G401.6 (cell line): Measurements from ENCODE around the gene ATP7B.
"Not testable (repeated sequence)": the region's sequence is repeated elsewhere in the genome, so short reads cannot be mapped to it uniquely, and the experiment has no call there.

Experiments
- FAIRE-seq: peaks from 2 replicates; lab custom pipeline; 2012; peaks lifted over from hg19 to GRCh38; lab: Jason Lieb, UNC

Gene ATP7B

DNA sequence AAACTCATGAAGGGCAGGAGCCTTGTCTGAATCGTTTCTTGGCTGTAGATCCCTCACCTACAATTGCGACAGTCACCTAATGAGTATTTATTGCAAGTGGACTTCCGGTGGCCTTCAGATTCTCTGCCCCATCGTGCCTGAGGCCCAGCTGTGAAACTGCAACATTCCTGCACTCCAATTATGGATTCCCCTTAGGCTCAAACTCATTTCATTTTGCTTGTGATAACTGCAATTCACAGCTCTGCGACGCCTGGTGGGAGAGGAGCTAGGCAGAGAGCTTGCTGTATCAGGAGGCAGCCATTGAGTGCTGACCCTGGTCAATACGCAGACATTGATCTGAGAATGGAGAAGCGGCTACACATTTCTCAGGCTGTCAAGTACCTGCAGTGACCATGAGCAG, 90.5 kb downstream of the ATP7B start:
- FAIRE-seq, result no peak

DNA sequence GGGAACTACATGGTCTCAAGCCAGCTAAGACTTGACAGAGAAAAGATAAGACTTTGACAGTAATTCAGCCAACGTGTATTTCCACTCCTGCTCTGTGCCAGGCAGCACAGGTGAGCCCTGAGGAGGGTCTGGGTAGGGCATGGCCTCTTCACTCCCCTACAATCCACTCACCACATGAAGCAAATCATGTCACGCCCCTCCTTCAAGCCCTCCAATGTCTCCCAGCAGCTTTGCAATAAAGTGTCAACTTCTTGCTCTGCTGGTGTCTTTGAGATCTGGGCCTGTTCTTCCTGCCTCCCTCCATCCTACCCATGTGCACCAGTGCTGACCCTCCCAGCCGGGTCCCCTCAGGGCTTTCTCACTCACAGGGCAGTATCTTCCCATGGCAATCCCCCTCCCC, 91.0 kb downstream of the ATP7B start:
- no peak for FAIRE-seq

DNA sequence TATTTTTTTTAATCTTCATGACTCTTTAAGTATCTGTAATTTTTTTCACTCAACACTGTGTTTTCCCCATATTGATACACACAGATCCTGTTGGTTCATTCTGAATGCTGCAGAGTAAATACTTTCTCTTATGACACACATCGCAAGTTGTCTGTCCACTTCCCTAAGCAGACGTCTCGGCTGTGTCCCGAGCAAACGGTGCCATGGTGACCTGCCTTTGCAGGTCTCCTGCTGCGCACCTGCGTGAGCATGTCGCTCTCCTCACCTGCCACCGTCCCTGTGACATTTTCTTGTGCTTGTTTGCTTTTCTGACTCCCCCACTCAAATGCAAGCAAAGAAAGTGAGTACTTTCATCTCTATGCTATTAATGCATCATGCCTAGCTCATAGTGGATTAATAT, 91.7 kb downstream of the ATP7B start:
- FAIRE-seq, result no peak

DNA sequence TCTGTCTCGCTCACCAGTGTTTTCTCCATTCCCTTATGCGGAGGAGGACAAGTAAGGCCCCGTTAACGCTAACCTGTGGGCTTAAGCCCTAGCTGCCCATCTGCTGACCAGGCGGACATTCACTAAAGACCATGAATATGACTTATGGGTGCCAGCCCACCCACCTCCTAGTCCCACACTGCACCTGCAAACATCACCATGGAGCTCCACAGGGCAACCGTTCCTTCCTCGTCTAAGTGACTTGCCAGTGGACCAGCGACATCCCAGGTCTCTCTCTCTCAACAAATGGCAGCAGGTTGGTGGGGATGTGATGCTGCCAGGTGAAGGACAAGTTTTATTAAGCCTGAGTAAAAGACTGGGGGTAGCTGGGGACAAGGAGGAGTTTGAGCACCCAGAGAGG, 94.3 kb downstream of the ATP7B start:
- FAIRE-seq, result no peak

DNA sequence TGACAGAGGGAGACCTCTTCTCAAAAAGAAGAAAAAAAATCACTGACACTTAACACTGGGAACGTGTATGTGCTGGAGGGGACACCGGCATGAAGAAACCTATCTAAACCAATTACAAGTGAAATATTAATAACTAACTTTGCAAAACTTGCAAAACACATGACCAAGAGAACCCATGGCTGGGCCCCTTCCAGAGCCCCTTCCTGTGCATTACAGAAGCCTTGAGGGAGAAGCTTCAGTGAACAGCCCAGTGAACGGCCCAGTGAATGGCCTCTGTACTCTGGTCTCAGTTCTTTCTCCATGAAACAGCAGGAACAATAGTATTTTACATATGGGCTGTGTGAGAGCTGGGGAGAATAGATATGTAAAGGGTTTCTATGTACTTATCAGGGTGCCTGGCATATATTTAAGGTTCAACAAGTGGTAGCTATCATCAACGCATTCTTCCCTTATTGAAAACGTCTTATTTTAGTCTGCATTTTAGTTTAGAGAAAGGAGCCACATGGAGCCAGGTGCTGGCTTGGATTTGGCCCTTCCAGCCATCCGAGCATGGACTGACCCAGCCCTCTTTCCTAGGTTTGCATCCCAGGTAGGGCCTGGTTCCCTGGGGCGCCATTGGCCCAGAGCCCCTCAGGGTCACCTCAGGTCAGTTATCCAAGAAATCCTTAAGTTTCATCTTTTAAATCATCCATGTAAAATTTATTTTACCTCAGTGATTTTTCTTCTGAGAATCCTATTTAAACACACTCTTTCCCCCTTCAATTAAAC, 95.0 kb downstream of the ATP7B start:
- no peak for FAIRE-seq

DNA sequence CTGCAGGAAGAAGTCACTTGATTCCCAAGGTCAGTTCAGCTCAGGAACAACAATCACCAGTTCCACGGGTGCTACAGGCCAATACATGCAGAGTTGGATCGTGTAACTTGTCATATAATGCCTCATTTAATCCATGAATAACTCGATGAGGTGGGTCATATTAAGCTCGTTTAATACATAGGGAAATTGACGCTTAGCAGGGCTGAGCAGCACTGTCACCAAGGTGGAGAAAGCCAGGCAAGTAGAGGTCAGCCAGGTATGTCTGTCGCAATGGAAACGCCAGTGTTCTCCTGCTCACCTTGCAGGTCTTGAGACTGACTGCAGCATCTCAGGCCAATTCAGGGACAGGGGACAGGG, 97.1 kb downstream of the ATP7B start:
- no peak for FAIRE-seq

DNA sequence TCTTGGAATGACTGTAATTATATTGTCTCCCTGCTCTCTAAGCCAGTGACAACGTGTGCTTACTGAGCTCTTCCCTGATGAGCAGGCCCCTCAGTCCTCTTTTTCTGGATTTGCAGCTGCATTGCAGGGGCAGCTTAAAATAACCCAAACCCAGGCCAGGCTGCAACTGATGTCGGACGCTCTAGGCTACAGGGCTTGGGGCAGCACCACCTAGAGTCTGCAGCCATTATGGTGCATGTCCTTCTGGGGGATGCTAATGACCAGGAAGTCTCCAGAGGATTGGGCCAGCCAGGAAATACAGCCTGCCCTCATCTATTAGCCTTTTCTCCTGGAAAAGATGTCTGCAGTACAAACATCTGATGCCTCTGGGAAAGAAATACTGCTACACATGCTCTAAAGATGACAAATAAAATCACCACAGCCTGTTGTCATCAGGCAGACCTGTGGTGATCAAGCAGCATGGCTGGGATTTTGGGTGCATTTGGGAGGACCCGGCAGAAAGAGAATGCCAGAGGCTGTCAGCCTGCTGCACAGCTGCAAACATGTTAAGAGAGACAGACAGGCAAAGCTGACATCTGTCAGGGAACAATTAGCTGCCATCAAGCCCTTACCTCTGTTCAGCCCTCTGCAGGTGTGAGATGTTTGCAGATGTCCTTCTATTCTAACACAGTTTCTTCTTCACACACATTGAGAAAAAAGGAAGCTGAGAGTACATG, 97.7 kb downstream of the ATP7B start:
- no peak for FAIRE-seq

DNA sequence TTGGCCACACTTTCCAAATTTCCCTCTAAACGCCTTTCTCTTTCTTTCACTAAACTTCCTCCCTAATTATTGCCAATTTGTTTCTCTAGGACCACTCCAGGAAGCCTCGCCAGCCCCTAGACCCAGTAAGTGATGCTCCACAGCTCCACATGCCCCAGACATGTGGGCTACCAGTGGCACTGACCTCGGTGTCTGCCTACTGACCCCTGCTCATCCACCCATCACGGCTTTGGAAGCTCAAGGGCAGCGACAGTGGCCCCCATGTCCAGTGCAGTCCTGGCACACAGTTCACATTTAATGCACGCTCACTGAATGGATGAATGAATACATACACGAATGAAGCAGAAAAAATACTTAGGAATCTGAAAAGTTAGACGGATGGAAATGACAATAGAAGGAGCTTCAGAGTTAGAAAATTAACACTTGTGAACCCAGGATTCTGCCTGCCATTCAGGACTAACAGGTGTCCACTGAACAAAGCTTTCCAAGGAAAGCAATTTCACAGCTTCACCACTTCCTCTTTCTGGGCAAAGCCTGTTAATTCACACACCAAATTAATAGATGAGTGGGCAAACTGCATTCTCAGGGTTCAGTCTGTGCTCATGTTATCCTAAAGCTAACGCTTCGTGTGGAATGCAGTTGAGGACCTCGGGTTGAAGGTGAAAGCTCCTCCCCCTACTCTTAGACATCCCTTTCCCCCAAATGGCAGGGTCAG, 98.6 kb downstream of the ATP7B start:
- no peak for FAIRE-seq

DNA sequence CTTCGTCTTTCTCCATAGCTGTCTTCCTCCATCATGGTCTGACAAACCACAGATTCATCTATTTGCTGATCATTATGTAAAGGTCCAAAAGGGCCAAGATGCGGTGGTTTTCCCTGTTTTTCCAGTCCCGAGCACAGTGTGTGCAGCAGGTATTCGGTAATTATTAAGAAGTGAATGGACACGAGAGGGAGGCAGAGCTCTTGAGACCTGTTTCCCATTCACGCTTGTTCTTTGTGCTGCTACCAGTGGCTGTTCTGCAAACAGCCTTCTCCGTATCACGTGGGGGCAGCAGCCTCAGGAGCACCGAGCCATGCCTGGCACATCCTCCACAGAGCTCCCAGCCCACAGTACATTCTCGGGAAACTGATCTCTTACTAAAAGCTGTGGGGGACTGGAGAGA, 99.2 kb downstream of the ATP7B start:
- no peak for FAIRE-seq

DNA sequence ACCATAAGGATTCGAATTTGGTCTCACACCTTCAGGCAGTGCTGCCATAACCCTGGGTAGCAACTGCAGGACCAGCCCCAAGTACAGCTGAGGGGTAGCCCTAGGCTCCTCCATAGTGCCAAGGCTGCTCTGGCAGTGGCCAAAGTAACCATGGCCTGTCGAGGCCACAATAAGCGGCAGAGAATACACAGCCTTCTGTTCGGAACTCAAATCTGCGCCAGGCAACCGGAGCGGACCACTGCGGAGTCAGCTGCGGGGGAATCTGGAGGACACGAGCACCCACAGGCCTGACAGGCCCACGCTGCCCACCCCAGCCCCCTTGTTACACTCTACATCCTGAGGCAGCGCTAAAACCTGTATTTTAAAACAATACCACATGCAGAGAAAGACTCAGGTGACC, 100.7 kb downstream of the ATP7B start:
- no peak for FAIRE-seq

DNA sequence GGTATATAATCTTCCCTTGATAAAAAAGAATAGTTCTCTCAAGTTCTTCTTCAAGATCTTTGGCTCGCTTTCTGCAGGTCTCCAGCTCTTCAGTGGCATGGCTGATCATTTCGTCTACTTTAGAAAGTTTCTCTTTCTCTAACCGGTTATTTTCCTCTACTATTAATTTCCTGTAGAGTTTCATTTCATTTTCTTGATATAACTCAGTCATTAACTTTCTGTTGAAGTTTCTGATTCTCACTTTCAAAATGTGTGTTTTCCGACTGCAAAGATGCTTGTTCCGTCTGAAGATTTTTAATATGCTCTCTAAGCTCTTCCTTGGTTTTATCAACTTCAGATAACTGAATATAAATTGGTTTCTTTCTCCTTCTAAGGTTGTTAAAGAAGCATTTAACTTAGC, 102.0 kb downstream of the ATP7B start:
- not testable (repeated sequence) for FAIRE-seq

DNA sequence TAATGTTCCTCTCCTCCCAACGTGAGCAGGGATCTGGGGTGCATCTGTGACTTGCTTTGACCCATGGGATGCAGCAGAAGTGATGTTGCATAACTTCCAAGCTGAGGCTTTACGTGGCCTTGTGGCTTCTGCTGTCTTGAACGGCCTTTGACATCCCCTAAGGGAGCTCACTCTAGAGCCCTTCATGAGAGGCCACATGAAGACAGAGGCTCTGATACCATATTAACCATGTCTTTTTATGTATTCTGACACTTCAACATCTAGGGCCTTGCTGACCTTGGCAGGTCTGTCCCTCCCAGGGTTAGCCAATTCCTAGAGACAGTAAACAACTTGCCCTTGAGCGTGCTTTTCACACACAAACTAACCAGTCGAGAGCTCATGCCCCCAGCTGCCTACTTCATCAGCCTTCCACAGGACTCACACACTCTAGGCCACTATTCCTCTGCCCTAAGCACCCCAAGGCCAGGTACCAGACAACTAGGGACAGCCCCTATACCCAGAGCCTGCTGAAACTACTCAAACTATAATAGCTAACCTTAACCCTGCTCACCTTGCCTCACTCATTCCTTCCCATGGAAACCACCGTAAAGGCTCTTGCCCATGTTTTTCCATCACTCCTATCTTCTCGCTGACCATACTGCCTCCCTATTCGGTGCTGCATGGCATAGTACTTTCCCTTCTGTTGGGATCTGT, 104.1 kb downstream of the ATP7B start:
- no peak for FAIRE-seq

DNA sequence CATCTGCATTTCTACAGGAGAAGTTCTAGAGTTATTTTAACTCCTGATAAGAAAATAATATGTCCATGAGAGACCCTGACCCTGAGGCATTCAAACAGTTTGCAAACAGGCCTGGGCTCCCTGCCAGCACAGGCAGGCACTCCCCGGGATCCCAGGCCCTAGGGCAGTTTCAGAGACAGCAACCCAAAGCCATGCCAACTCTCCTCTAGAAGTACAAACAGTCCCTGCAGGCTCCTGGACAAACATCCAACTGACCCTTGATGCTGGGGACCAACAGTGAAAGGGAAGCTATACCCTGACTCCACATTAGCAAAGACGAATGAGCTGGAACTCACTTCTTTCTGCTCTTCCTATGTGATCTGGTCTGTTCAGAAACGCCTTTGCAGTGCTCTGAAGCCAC, 104.7 kb downstream of the ATP7B start:
- FAIRE-seq, result no peak

DNA sequence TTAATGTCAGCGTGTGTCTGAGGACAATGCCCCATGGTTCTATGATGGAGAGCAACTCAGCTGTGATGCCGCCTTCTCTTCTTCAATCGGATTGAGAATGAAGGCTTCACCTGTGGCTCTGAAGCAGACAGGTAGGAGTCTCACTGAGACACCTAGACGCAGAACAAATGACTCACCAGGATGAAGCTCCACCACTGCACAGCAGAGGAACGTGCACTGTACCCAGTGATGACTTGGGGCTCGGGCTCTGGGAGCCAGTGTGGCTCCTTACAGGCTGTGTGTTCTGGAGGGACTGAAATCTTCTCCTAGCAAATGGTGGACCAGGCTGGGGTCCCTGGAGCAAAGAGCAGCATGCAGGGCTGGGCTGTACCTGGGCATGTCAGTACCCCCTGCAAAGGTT, 105.5 kb downstream of the ATP7B start:
- no peak for FAIRE-seq

DNA sequence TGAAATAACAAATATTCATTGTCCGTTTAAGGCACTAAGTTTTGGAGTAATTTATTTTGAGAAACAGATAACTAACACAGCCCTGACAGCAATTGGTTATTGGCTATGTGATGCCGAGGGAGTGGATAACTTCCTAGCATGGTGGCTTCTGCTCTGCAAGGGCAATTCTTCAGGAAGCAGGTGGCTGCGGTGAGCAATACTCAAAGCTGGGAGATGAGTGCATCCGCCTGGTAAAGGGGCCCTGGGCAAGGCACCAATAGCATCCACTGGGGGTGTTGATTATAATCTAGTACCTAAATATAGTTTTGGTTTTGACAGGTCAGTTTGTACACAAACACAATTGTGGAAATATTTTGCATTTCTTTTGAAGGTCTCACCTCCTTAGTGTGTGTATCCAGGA, 108.5 kb downstream of the ATP7B start:
- FAIRE-seq, result no peak

DNA sequence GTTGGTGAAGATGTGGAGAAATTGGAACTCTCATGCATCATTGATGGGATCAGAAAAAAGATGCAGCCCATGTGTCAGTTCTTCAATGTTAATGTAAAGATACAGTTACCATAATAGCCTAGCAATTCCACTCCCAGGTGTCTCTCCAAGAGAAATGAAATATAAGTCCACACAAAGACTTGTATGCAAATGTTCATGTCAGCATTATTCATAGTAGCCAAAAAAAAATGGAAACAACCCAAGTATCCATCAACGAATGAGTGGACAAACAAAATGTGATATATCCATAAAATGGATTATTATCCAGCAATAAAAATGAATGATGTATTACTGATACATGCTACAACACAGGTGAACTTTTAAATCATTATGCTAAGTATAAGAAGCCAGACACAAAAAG, 110.8 kb downstream of the ATP7B start:
- no peak for FAIRE-seq

DNA sequence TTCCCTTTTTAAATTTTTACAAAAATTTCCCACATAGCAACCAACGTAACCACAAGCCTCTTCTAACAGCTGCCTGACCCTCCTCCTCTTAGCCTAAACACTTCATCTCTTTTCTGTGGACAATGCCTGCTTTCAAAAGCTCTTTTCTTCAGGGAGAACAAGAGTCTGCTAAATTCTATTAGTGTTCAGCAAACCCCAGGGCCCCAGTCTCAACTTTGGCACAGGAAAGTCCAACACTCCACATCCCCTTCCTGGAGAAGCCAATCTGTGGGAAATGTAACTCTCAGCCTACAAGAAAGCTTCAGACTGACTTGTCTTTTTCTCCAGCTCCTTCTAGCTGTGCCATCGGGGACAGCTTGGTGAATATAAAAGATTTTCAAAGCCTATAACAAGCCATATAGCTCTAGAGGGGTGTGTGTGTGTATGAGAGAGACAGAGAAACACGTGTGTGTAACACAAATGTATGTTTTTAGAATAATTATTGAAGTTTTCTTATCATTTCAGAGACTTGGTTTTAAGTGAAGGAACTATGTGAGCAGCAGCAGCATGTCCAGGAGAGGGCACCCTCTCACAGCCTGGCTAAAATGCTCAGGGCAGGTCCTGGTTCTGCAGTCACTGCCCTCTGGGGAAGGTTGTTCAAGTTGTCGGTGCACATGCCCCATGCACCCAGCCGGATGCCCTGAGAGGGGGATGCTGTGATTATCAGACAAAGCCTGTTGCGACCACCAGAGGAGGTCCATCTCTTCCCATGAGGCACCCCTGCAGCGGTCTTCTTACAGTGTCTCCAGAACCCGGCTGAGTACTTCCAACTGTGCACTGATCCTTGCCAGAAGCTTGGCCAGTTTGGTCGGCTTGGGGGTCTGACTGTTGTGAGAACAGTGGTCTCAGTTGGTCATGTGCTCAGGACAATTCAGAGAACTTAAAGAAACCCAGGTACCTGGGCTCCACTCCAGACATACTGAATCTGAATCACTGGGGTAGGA, 115.1 kb downstream of the ATP7B start:
- FAIRE-seq, result no peak

DNA sequence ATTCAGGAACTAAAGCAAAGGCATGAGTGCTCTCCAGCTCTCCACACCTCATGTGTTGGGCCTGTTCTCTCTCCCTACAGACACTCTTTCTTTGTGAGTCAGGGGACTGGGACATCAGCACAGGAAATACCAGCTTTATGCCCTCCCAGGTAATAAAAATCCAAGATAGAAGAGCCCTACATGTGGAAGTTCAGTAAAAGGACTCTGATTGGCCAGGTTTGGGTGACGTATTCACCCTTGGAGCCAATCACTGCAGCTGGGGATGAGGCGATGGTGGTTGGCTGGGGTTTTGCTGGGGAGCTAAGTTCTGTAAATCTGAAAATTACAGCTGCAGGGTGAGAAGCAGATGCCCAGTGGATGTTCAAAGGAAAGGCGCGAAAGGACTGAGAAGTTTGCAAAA, 117.0 kb downstream of the ATP7B start:
- FAIRE-seq, result no peak

DNA sequence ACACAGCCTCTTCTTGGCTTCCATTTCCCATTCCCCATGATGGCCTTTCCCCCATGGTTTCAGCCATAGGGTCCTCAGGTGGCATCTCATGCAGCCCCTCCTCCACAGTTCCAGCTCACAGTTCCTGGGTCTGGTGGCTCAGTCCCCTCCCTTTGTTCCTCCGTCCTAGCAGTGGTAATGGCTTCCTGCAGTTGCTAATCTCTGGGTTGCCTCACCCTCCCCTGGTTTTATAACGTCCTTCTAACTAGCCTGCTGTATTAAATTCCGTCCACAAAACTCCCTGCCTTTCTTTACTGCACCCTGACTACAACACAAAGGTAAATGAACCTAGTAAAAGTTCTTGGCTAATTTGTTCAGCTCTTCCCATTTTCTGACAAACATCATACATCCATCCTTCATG, 118.6 kb downstream of the ATP7B start:
- no peak for FAIRE-seq

DNA sequence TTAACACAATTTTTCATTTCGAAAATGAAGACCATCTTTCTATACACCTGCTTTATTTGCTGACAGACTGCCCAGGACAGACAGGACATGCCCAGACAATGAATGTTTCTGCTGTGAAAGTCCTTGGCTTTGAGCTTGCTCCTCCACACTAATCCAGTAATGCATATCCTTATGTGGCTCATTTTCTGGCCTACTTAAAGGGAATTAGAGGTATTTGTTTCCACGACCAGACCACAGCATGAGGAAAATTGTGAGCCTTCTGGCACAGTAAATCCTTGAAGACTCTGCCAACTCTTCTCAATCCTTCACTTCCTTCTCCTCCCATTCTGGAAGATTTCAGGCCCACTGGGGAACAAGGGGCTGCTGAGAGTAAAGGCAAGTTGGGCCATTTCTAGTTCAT, 123.8 kb downstream of the ATP7B start:
- FAIRE-seq, result no peak

DNA sequence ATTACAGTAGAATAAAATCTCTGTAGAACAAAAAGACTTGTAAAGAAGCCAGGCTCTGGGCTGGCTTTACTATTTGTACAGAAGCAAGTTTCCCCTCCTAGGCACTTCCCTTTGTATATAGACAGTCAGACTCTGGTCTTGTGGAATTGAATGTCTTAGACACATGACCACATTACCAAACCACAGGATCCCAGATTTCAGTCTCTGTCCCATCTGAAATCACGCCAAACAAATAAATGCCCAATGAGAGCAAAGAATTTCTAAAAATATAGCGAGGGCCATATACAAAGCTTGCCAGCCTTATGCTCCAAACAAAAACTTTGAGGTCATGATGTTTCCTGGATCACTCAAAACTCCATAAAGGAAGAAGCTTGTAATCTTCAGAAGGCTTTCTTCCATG, 125.6 kb downstream of the ATP7B start:
- no peak for FAIRE-seq

DNA sequence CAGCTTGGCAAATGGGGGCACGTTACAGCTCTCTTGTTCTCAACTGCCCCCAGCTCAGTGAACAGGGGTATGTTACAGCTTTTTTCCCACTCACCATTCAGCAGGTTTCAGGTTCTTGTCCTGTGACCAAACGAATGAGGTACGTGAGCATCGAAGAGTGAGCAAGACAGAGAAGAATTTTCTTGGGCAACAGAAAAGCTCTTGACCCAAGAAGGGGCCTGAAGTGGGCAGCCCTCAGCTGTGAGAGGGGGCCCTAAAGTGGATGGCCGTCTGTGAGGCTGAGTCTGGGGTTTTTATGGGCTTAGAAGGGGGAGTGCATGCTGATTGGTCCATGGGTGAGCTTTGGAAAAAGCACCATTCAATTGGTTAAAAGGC, 128.0 kb downstream of the ATP7B start:
- no peak for FAIRE-seq
